Measurements from ENCODE around the gene HPCAL1.

The HPCAL1 gene

DNA sequence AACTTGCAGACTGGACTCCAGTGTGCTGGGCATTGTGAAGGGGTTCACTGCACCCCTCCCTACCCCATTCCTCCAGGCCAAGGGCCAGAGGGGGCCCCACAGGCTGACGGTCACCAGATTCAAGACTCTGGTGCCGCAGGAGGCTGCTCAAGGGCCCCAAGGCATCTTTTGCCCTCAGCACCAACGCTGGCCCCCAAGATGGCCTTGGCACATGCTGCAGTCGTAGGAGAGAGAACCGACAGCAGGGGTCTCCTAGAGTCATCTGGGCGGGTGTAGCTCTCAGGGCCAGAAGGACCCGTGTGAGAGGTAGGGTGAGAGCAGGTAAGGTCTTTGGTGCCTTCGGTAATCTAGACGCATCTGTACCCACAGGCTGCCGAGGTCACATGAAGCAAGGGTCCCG lies 164.1 kb downstream of the HPCAL1 start:
- DNase-seq (ENCODE audit: low read depth in 2 of 2) = no peak

DNA sequence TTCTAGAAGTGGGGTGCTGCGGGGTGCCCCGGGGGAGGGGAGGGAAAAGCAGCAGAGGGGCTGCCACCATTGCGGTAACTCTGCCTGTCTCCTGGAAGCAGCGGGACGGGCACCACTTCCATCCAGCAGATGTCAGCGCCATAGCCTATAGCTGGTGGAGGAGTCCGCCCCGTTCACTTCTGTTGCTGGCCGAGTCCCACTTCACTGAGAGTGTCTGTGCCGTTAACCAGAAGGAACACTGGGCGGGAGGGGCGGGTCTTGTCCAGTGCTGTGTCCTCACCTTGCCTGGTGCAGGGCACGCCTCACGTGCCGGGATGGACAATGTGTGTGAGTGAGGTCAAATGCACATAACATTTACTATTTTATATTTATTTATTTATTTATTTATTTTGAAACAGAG lies 164.7 kb downstream of the HPCAL1 start:
- DNase-seq (ENCODE audit: low read depth in 2 of 2) = no peak

- DNase-seq (ENCODE audit: low read depth in 2 of 2) = no peak
Observed at GRCh38 chr2:10469301-10469700, 166.6 kb downstream of the HPCAL1 start.

DNA sequence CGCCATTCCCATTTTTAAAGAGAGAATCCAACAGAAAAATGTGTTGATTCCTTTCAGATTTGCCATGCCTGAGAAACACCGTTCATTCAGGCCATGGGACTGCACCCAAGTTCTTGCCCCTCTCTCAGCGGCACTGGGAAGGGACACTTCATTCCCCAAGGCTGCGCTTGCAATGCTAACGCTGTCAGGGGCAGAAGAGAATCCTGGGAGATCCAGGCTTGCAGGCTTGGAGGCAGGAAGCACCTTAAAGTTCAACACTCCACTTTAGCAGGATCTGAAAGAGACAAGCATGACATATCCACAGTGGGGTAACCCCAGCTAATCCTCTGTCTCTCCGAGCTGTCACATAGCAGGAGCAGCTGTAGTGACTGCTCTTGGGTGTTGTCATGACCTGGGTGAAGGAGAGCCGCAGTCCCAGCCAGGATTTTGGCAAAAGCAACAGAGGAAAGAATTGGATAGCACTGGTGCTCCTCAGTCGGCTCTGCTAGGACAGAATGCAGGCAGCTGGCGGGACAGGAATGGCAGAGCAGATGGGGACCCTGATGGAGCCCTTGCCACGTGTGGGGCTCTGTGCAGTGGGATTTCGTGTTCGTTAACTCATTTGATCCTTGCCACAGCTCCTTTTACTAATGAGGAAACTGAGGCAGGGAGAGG lies 167.4 kb downstream of the HPCAL1 start:
- DNase-seq (ENCODE audit: low read depth in 2 of 2) = no peak

- no peak for DNase-seq (ENCODE audit: low read depth in 2 of 2)
Observed at GRCh38 chr2:10471046-10471571, 168.4 kb downstream of the HPCAL1 start.

DNA sequence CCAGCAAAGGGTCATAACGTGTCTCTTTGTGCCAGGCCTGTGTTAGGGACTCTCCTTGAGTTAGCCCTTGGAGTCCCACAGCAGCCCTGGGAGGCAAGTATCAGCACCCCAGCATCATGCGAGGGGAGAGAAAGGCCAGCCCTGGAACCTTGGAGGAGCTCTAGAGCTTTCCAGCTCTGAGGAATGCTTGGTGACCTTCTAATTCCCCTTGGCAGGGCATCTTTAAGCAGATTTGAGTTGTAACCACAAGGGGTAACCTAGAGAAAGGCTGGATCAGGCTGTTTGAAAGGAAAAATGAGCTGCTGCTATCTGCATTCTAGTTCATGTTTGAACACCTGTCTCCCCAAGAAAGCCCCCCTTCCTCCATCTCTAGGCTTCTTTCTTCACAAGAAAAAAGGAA lies 169.3 kb downstream of the HPCAL1 start:
- no peak for DNase-seq (ENCODE audit: low read depth in 2 of 2)

GRCh38 chr2:10473121-10473756 lies 170.5 kb downstream of the HPCAL1 start:
- DNase-seq (ENCODE audit: low read depth in 2 of 2) = no peak

DNA sequence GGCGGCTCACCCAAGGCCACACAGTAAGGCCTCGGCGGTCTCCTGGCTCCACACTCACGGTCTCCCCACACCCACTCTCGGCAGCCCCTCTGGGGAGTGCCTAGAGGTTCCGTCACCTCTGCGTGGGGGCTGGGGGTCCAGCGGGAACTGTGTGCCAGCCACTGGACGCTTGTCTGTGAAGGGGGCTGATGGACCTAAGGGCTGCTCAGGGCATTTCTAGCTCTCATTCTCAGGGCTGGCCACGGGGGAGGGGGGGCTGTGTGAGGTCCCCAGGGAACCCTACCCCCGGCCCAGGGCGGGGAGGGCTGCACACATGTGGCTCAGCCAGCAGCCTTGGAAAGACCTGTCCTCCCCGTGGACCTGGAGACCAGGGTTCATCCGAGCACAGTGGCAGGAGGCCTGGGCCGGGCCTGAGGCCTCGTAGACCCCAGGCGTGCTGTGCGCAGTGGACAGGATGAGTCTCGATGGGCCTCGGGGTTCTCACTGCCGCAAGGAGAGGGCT lies 172.6 kb downstream of the HPCAL1 start:
- DNase-seq (ENCODE audit: low read depth in 2 of 2) = no peak

GRCh38 chr2:10475811-10476660 lies 173.3 kb downstream of the HPCAL1 start:
- no peak for DNase-seq (ENCODE audit: low read depth in 2 of 2)

- no peak for DNase-seq (ENCODE audit: low read depth in 2 of 2)
Observed at GRCh38 chr2:10476723-10477442, 174.2 kb downstream of the HPCAL1 start.

Measured in fibroblast of skin of left biceps (primary cell).